SKM-1 (cell line): ENCODE measurements around the gene AKAP13.

ENCODE experiments used
- DNase-seq: peaks from one replicate; lab custom pipeline; 2025; ENCODE audit not compliant: unreplicated experiment; lab: John Stamatoyannopoulos, UW

AKAP13 gene

DNA sequence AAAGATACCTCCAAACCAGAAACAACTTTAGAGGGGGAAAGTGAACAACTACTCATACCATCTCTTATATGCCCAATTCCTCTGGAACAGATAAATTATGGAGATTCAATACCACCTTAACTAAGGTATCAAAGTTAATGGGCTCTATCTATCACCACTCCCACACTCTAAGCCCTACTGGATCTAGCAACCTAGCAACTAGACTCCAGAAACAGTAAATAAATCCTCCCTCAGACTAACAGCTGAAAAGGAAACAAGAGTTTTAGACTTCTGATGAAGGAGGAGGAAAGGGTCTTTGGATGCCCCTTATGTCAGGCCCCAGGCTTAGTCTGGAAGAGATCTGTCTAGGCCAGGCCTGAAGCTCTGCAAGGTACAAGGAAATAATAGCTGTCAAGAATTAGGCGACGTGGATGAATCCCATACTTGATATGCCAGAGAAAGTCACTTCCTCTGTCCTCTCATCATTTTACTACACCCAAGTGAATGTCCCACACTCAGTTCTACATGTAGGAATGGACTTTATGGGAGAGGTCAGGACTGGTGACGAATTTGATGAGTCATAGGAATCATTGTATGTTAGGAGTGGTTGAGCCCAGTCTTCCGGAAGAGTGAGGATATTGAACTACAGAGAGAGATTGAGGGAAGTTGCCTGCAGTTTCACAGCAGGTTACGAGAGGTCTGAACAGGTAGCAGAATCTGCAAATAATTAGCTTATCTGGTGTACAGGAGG lies 113.8 kb downstream of the AKAP13 start:
- DNase-seq, result no peak

DNA sequence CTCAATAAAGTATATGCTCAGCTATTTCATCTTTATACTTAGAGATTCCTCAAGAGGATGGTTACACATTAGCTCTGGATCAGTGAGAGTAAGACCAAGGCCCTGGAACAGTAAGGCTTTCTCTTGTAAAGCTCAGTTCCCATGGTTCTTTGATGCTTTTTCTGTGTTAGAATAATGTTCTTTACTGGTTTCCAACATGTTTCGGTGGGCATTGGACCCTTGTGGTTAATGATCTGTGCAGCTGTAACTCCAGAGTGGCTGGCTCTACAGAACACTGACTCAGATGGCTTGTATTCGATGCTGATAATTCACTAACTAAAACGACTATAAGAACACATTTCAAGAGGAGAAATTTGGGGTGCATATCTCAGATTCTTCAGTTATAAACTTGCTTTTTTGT lies 114.7 kb downstream of the AKAP13 start:
- DNase-seq, result no peak

DNA sequence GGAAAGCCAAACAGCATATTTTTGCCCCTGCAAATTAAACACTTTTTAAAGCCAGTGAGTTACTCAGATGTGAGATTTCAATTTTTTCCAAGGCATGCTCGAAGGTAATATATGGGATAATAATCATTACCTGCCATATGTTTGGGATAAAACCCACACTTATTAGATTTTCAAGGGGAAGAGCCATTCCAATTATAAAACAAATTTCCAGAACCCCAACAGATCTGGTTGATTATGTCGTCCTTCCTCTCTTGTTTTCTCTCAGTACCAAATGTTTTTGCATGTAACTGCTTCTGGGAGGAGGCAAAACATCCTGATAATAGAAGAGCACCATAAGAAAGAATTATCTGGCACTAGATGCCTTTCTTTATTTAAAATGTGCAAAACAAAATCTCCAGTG lies 115.1 kb downstream of the AKAP13 start:
- DNase-seq, result no peak

DNA sequence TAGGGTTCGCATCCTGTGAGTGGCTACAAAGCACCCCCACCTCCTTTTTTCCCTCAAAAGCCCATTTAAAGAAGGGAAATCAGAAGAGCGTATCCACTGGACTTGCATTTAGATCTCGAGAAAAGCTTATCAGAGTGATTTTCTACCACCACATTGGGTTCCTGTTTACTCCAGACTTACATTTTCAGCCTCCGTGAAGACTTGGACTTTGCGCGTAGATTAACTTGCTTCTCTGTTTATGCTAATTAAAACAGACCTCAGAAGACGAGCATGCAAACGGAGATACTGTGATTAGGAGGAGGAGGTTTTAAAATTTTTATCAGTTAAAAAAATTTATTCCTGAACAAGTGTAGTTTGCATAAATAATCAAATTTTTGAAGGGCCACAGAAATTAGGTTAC lies 115.7 kb downstream of the AKAP13 start:
- no peak for DNase-seq

DNA sequence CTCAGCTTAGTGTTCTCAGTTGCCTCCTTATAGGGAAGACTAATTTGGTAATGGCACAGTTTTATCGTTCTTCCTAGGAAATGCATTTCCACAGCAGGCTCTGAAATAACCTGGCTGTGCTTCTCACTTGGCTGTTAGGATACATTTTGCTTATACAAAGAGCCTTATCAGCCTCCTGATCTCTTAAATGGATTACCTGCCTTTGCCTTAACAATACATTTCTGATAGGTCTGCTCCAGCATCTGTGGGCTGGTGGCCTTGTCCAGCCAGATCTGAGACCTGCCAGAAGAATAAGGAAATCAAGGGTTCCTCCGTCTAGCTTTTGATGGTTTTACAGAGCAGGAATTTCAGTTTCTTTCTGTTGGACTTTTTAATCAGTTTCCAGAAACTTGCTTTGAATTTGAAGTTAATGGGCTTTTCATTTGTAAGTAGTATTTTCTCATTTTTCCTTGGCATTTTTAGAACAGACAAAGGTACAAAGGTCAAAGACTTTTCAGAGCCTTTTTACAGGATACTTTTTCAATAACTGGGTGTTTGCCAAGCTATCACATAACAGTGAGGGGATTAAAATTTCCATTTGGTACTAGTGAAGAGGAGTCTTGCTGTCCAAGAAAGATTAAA lies 116.3 kb downstream of the AKAP13 start:
- no peak for DNase-seq

DNA sequence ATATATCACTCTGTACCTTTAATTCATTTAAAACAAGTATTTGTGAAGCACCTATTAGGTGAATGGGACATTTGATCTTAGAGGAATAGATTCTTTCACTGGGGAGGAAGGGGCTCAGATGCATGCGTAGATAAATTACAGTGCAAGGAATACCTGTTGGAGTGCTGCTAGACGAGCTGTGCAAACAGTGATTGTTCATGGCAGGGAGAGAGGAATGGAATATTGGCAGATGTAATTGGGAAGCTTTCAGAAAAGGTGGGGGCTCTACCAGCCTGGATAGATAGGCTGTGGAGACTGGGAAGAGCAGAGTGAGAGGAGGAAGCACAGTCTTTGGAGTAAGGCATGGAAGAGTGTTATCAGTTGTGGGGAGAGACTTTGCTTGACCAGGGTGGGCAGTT lies 116.8 kb downstream of the AKAP13 start:
- DNase-seq, result no peak

DNA sequence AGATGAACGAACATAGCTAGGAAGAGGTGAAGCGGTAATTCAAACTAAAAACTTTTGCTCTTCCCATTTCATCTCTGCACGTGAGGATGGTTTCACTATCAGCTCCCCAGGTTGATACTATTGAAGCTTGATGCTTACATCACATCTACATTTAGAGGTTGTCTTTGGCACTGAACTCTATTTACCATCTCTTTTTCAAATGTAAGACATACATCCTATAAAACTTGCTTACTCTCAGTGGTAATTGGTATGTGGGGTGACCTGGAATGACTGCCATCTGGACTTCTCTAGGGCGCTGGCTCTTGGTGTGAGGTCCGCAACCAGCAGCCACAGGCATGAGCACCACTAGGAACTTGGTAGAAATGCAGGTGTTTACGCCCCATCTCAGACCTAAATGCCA lies 118.1 kb downstream of the AKAP13 start:
- DNase-seq, result no peak

DNA sequence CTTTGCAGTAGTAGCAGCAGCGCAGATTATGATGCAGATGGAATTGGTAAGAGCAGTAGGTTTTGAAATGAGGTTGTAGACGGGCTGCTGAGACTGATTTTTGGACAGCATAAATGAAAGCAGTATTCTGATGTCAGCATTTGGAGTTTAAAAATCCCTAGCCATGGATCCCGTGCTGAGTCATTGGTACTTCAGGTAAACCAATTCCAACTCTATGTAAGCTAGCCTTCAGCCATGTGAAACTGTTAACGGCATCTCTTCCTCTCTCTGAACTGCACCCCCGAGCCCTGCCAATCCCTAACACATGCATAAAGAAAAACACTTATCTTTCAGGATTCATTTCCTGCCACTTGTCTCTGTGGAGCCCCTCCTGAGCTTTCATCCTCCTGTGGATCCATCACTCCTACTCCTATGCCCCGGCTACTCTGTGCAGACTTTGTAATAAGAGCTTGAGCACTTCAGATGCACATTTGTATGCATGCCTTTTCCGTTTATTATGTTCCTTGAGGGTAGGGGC lies 119.0 kb downstream of the AKAP13 start:
- DNase-seq, result no peak

DNA sequence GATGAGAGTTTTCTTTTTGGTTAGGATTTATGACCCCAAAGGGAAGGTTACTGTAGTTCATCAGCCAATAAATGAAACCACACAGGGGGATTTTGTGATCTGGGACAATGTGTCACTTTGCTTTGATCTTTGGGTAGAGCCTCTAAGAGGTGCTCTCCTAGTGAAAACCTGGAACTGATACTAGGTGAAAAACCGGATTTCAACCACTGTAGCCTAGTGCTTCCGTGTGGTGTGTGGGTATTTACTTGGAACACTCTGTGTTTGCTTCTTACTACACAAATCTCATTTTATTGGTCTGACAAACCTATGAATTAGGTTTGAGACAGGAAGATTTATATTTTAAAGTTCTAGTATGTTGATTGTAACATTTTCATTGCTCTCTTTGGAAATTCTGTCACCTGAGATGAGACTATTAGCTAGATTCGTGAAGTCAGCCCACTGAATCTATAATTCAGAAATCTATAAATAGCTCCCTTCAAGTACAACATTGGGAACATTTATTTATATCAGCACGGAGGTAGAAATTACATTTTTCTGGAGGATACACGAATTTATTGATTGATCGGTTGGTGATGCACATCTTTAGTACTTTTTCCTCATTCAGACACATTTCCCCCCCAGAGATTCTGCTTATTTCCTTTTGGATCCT lies 119.8 kb downstream of the AKAP13 start:
- DNase-seq, result no peak

DNA sequence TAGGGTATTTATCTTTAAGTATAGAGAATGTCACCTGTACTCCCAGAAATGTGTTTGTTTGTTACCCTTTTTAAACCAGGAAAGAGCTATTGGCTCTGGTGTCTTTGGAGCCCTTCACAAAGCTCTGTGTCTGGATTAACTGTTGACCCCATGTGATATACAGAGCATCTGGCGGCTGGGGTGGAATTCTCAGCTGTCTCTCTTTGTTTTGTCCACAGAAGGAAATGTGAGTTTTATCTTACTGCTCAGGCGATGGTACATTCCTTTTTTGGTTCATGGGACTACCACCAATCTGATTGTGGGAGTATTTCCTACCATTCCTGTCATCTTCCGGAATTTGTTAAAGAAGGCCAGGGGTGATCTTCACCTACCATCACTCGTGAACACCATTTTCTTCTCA lies 120.3 kb downstream of the AKAP13 start:
- no peak for DNase-seq

DNA sequence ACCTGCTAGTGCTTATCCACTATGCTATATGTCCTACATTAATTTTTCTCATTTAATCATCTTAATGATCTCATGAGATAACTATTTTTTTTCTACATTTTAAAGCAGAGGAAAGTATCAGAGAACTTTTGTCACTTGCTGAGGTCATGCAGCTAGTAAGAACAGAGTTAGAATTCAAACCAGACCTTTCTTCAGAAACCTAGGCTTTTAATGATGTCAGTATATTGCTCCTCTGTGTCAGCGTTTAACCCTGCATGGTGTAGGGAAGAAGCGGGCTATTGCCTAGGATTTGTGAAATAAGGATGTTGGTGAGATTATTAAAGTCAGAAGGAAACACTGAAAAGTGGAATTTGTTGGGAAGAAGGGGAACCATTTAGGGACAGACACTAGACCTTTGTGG lies 121.2 kb downstream of the AKAP13 start:
- no peak for DNase-seq

DNA sequence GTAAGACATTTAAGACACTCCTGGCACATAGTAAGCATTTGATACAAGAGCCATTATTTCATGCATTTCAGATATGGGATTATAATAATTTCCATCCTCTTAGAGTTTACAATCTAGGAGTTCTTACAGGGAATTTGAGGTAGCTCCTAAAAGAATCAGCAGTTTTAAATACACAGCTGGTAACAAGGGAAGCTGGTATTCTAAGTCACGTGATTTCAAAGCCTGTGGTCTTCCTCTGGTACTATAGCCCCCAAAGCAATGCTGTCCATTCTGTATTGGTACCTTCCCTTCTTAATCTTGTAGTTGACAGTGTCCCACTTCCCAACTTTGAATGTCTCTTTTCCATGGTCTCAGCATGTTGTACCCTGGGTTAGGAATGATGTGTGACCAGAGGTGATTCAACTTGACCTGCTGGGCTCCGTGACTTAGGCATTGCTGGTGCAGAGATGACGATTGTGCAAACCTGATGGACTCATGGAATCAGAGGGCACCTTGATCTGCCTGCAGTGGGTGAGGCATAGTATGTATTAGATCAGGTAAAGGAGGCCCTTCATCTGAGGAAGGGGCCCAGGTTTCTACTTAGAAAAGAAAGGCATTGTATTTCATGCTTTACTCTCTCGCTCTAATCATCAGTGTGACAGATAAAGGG lies 122.9 kb downstream of the AKAP13 start:
- DNase-seq, result no peak

DNA sequence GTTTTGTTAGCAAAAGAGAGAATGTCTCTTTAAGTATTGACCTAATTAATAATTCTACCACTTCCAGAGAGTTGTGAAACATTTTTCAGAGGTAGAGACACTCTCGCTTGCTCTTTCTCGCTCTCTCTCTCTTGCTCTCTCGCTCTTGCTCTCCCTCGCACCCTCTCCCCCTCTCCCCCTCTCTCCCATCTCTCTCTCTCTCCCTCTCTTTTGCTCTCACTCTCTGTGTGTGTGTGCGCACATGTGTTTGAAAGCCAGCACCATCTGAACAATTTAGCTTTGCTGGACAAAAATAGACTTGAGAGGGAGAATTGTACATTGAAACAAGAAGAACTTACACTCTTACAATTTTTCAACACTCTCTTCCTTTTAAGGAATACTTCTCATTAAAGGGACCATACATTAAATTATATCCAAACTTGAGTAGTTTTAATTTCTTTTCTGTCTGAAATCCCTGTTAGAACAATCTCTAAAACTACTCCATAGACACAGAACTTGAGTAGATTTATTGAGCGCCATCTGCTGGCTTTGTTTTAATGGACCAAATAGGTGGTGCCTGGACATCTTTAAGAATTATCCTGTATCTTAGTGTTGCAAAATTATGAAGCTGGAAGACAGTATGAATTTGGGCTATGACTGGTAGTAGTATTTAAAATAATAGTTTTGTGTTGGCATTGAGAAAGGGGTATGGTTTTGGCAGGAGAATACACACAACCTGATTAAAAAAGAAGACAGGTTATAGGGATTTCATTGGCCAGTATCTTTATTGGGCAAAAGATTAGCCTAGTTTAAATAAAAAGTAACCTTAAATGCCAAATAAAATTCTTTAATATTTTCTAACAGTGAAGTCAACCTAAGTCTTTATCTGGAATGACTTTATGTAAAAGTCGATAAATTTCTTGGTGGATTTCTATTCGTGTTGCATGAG lies 124.6 kb downstream of the AKAP13 start:
- DNase-seq, result peak; percentile 28

DNA sequence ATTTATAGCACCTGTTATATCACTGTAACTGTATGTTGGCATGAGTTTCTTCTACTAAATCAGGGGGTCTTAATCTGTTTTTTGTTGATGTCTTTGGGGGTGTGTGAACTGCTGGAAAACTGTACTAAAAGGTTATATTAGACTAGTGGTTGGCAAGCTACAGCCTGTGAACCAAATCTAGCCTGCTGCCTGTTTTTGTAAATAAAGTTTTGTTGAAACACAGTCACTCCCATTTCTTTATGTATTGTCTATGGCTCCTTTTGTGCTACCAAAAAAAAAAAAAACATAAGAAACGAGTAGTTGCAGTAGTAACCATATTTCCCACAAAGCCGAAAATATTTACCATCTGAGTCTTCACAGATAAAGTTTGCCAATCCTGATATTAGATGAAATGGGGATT lies 126.7 kb downstream of the AKAP13 start:
- DNase-seq, result no peak

DNA sequence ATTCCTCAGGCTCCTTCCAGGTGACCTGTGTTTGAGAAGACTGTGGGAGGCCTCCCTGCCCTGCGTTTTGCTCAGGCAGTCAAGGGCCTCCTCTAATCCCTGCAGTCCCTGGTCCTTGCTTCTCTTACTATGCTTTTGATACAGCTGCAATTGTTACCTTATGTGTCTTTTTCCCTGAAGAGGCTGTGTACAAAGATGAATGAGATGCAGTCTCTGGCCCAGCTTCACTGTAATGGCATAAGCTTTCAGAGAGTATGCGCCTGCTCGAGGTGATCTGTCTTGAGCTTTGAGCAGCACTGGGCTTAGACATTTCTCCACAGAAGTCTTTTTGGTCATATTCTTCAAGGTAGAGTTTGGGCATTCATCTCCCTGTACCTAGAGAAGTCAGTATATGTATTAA lies 129.6 kb downstream of the AKAP13 start:
- no peak for DNase-seq

DNA sequence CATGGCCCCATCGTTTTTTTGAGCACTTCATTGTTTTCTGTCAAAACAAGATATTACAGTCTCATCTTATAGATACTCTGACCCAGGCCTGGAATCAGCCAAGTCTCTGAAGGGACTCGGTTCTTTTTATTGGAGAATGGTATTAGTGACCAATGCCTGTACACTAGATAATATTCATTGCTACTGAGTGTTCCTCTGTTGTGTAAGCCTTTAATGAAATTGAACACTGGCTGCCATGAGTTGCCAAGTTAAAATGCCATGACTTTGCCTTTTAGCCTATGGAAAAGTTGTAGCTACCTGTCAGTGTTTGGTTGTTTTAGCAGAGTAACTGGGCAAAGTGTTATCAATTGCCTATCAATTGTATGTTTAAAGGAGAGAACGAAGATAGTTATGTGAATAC lies 134.0 kb downstream of the AKAP13 start:
- no peak for DNase-seq

DNA sequence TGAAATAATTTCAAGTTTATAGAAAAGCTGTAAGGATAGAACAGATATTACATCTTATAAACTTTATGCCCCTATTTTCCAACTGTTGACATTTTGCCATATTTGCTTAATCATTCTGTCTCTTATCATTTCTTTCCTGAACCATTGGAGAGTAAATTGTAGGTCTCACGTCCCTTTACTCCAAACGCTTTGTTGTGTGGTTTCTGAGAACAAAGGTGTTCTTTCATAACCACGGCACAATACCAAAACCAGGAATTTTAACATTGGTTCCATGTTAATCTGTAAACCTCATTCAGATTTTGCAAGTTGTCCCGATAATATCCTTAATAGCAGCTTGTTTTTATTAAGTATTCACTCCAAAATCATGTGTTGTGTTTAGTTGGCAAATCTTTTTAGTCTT lies 134.8 kb downstream of the AKAP13 start:
- no peak for DNase-seq

DNA sequence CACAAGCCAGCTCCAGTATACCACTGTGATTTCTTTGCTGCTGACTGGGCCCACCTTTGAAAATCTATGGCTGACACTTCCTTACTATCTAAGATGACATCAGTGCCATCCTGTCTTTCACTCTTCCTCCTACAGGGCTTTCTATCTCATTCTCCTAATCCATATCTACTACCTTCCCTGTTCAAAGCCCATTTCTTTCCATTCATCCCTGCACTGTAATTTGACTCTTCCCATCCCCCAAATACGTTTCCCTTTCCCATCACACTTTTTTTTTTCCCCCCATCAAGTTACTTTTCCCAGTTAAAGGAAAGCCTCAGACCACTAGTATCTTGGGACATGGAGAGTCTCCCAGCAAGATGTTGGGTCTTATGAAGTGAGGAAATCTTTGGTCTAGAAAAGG lies 136.7 kb downstream of the AKAP13 start:
- no peak for DNase-seq

DNA sequence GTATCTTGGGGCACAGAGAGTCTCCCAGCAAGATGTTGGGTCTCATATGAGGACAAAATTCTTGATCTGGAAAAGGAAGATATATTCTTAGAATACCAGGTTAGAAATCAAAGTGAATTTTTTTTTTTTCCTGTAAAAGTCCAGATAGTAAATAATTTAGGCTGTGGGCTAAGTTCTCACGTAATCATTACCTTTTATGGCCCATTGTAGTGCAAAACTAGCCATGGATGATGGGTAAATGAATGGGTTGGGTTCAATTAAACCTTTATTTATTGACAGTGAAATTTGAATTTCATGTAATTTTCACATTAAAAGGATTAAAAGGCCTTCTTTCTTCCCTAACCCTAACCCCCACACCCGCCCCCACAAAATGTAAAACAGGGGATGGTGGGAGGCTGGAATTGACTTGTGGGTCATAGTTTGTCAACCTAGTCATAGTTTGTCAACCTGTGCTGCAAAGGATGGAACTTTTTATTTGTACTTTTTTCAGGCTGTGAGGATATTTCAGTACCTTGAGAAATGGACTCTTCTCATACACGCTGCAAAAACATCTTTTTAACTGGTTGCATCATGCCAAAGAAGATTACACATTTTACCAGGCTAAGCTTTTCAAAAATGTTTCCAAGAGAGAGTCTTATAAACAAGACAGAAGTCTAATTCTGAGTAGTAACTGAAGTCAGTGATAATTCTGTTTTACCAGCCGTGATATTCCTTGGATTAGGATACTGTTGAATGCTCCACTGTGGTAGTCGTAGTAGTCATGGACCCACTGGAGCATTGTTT lies 138.8 kb downstream of the AKAP13 start:
- DNase-seq, result no peak

DNA sequence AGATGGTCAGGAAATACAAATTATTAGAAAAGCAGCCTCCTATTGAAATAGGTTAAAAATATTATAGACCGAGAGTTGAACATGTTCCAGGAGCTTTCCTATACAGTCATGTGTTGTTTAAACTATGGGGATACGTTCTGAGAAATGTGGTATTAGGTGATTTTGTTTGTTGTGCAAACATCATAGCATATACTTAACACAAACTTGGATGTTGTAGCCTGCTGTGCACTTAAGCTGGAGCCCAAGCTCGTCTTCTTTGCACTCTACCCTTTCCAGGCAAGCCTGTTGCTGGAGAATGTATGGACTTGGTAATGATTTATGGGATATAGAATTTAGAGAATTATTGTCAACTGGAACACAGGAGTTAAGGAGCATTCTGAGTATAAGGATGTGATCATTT lies 140.2 kb downstream of the AKAP13 start:
- no peak for DNase-seq
